ENCODE results near the gene TLL2. TPM values are rescaled to one million over a fixed set of nuclear protein-coding genes. Genes with fewer than 3 reads are reported as not detected.

Gene TLL2
- total and polyA plus RNA-seq, 11 donors, result 1.8 to 8.6 (median 4.6) TPM

GRCh38 chr10:96540240-96540639 lies 26.5 kb upstream of the TLL2 start:
- H3K4me3 ChIP-seq, result no peak overlapping the region
- peaks cover 0 to 5% (median 0%) of the 10 kb centered on the region in 12 donors for H3K9me3 ChIP-seq
- 97 to 99% (median 98%) methylated on average over 3 of the region's 3 CpGs for WGBS, 4 donors
- H3K27me3 ChIP-seq, result no peaks in the 10 kb centered on the region
- H3K36me3 ChIP-seq, result peaks cover 0 to 68% (median 48%) of the 10 kb centered on the region in 9 donors
- H3K4me1 ChIP-seq, result peaks cover 0 to 11% (median 0%) of the 10 kb centered on the region in 12 donors
- TF ChIP-seq CTCF (IDR thresholded peaks at IDR 0.05) (no peak), POLR2A (IDR thresholded peaks at IDR 0.05) (no peak)
- ATAC-seq (no peak), DNase-seq (no peak)
- H3K27ac ChIP-seq, result no peak overlapping the region
- intact Hi-C loops (cut with DNase I), result no loop called here

GRCh38 chr10:96538683-96539082 lies 25.0 kb upstream of the TLL2 start:
- 92 to 98% (median 96%) methylated on average over 1 of the region's 1 CpG for WGBS, 4 donors
- Histone ChIP-seq H3K9me3 (peaks cover 0 to 5% (median 0%) of the 10 kb centered on the region in 12 donors), H3K27ac (no peak overlapping the region), H3K4me1 (peaks cover 0 to 11% (median 0%) of the 10 kb centered on the region in 12 donors), H3K36me3 (peaks cover 0 to 61% (median 38%) of the 10 kb centered on the region in 9 donors), H3K27me3 (no peaks in the 10 kb centered on the region), H3K4me3 (no peak overlapping the region)
- DNase-seq, result no peak
- intact Hi-C loops (cut with DNase I), result no loop called here
- no peak for TF ChIP-seq POLR2A (IDR thresholded peaks at IDR 0.05)
- TF ChIP-seq CTCF (IDR thresholded peaks at IDR 0.05), result no peak
- no peak for ATAC-seq

- no peak overlapping the region for H3K4me3 ChIP-seq
- 86 to 97% (median 94%) methylated on average over 1 of the region's 1 CpG for WGBS, 4 donors
- H3K36me3 ChIP-seq, result peaks cover 0 to 59% (median 34%) of the 10 kb centered on the region in 9 donors
- no peak overlapping the region for H3K27ac ChIP-seq
- ATAC-seq (no peak), DNase-seq (no peak)
- no peaks in the 10 kb centered on the region for H3K27me3 ChIP-seq
- intact Hi-C loops (cut with DNase I), result no loop called here
- TF ChIP-seq CTCF (IDR thresholded peaks at IDR 0.05) (no peak), POLR2A (IDR thresholded peaks at IDR 0.05) (no peak)
- H3K4me1 ChIP-seq, result peaks cover 0 to 11% (median 0%) of the 10 kb centered on the region in 12 donors
- peaks cover 0 to 5% (median 0%) of the 10 kb centered on the region in 12 donors for H3K9me3 ChIP-seq
These were observed 22.4 kb upstream of the TLL2 start for GRCh38 chr10:96536129-96536528.

GRCh38 chr10:96532523-96532922 lies 18.8 kb upstream of the TLL2 start:
- intact Hi-C loops (cut with DNase I), result no loop called here
- H3K4me3 ChIP-seq, result no peak overlapping the region
- TF ChIP-seq CTCF (IDR thresholded peaks at IDR 0.05), result no peak
- TF ChIP-seq POLR2A (IDR thresholded peaks at IDR 0.05), result no peak
- WGBS, 4 donors, result 35 to 64% (median 53%) methylated on average over 1 of the region's 1 CpG
- ATAC-seq (no peak), DNase-seq (no peak)
- peaks cover 0 to 70% (median 53%) of the 10 kb centered on the region in 9 donors for H3K36me3 ChIP-seq
- peaks cover 0 to 12% (median 1%) of the 10 kb centered on the region in 12 donors for H3K4me1 ChIP-seq
- no peaks in the 10 kb centered on the region for H3K27me3 ChIP-seq
- no peak overlapping the region for H3K27ac ChIP-seq
- H3K9me3 ChIP-seq, result no peaks in the 10 kb centered on the region
